ENCODE results near the gene TAF10.

TAF10 gene

DNA sequence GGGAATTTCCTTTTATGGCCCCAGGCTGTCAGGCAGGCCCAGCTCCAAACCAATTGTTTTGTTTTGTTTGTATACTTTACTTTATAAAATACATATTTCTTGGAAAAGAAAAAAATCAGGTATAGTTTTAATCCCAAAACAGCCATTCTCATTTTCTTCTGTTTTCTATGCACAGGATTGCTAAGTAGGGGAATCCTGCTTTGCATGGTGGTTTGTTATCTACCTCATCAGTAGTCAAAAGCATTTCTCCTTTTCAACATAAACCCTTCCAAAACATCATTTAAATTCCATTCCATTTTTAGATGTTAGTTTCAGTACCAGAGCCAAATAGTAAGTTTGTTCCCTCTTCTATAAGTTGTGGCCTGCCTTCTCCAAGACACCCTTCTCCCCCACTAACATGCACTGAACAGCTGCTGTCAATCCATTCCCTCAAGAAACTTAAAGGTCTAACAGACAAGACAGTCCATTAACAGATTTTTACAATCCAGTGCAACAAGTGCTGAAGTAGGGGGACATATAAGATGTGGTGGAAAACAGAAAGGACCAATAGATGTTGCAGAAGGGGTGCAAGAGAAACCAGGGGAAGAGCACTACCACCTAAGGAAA lies 4.7 kb downstream of the TAF10 start:
- no peak for DNase-seq

- DNase-seq, result peak; percentile 53
These were observed 5.4 kb downstream of the TAF10 start for GRCh38 chr11:6606471-6607189.

DNA sequence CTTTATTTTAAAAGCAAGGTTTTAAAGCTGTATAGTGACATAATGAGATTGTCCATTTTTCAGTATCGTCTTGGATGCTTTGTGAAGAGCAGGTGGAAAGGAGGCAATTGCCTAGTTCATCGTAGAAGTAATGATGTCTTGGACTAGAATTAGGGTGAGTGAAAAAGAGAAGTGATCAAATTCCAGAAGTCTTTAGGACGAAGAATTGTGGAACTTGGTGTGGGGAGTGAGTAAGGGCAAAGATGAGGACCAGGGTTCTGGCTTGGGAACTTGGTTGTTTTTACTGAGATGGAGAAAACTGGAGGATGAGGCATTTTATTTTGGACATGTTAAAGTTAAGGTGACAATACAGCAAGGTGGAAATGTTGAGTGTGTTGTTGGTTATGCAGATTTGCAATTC lies 7.2 kb downstream of the TAF10 start:
- no peak for DNase-seq

- peak; percentile 72 for DNase-seq
These were observed 7.9 kb downstream of the TAF10 start for GRCh38 chr11:6604081-6604626.

DNA sequence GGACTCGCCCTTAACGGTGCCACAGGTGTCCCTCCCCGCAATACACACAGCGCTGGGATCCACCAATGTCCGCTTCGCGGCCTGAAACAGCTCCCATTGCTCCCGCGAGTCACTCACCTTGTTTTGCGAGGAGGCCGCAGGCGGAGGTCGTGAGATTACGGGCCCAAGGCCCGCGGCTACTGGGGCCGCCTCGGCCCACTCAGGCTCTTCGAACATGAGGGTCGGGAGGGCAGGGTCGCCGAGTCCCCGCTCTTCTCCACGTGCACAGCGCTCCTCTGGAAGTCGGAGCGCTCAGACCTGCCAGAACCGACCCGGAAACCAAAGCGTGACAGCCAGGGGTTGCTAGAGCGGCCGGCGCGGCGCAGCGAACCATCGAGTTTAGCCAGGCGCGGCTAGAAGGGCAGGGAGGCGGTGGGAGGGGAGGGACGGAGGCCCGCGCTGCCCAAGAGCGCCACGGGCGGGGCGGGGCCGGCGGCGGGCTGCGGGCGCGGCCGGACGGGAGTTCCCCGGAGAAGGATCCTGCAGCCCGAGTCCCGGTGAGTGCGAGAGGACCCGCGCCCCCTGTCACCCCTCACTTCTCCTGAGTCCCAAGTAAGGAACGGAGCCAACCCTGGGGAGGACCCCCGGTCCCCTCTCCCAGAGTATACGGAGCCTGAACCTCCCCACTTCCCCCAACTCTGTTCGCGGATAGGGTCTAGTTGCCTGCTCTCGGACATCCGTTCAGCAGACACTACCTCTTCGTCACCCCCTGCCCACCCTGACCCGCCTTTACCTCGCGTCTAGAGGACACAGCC lies 8.5 kb downstream of the TAF10 start, which contains the start of the genes ILK and RRP8:
Gene ILK (plus strand): TSS at position 488 of the 794 bp plus-strand sequence. CDS start 498 bp downstream, outside the sequence.
Gene RRP8 (minus strand): TSS at position 330 of the 794 bp plus-strand sequence. CDS start 114 bp downstream, at position 216.
- peak; percentile 93 for DNase-seq

DNA sequence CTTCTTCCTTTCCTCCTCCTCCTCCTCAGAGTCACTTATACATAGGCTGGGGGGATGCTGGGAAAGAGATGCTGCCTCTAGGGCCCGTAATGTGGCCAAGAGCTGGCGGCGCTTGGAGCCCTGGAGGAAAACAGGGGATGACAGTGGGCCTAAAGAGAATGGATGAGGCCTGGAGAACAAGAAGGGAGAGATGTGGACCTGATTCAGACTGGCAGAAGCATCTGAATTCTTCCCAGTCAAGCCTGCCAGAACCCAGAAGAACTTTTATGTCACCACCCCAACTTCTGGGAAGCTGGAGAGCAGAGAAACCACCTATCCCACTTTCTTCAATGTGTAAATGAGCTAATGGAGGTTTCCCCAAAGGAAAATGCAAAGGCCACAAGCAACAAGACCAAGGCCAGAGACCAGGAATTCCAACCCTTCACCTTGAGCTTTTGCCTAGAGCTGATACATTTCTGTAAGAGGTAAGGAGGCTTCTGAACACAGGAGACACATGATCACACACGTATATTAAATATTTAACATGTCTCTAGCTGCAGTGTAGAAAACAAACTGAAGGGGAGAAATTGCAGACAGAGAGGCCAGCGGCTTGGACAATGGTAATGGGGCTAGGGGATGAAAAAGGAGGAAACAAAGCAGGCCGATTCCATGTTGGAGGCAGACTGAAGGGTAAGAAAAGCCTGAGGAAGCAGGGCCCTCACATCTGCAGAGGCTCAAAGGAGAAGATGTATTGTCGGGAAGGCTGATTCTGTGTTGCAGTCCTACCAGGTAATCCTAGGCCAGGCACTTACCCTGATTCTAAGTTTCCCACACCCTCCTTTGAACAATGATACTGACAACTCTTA lies 9.7 kb downstream of the TAF10 start:
- DNase-seq, result no peak

DNA sequence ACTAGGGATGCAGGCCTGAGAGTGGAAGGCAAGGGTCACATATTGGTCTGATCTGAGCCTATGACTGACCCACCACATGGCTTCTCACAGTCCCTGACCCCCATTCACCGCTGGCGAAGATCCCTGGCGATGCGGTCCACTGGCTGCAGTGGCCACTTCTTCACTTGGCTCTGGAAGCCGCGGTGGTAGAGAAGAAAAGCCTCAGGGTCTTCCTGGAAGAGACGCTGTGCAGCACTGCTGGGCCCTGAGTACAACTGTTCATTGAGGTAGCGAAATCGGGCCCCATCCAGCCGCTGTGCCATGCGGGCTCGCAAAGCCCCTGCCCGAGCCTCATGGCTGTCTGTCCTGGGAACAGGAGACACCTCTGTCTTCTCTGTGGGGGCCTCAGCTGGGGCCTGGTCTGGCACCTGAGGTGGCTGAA lies 11.0 kb downstream of the TAF10 start:
- DNase-seq, result no peak

GRCh38 chr11:6599881-6600390 lies 12.1 kb downstream of the TAF10 start:
- no peak for DNase-seq

- DNase-seq, result no peak
These were observed 12.6 kb downstream of the TAF10 start for GRCh38 chr11:6599449-6599848.

- DNase-seq, result no peak
These were observed 13.5 kb downstream of the TAF10 start for GRCh38 chr11:6598555-6598954.

GRCh38 chr11:6596239-6596877 lies 15.7 kb downstream of the TAF10 start:
- DNase-seq, result no peak

DNA sequence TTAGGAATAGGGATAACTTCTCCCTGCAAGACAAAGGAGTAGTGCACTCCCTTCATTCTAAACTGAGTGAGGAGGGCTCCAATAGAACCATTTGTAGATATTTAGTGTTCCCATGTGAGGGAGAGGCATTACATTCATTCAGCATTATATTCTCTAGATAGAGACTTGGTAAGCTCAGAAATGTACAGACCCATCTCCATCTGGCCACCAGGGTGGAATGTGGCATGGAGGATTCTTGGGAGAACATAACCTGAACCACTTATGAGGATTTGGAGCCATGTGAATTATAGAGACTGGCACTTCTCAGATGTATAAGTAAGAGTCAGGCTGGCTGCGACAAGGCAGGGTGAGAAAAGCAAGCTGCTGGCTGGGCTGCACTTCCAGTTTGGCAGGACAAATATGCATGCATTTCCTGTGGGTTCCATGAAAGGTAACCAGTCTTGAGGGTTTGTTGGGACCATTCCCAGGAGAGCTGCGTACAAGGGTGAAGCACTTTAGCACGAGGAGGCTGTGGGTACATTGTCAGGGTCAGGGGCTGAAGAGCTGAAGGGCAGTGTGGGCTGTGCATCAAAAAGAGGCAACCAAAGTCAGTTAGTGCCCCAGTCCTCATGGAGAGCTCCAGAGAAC lies 17.8 kb downstream of the TAF10 start:
- no peak for DNase-seq

DNA sequence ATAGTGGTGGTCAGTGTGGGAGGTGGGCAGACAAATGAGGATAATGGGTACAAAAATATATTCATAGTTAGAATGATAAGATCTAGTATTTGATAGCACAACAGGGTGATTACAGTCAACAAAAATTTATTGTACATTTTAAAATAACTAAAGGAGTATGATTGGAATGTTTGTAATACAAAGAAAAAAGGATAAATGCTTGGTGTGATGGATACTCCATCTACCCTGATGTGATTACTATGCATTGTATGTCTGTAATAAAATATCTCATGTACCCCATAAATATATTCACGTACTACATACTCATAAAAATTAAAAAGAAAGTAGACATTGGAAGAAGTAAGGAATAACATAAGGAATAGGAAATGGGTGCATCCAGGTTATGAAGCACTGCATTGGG lies 24.0 kb downstream of the TAF10 start:
- DNase-seq, result no peak

- no peak for DNase-seq
These were observed 24.6 kb downstream of the TAF10 start for GRCh38 chr11:6587360-6587953.

DNA sequence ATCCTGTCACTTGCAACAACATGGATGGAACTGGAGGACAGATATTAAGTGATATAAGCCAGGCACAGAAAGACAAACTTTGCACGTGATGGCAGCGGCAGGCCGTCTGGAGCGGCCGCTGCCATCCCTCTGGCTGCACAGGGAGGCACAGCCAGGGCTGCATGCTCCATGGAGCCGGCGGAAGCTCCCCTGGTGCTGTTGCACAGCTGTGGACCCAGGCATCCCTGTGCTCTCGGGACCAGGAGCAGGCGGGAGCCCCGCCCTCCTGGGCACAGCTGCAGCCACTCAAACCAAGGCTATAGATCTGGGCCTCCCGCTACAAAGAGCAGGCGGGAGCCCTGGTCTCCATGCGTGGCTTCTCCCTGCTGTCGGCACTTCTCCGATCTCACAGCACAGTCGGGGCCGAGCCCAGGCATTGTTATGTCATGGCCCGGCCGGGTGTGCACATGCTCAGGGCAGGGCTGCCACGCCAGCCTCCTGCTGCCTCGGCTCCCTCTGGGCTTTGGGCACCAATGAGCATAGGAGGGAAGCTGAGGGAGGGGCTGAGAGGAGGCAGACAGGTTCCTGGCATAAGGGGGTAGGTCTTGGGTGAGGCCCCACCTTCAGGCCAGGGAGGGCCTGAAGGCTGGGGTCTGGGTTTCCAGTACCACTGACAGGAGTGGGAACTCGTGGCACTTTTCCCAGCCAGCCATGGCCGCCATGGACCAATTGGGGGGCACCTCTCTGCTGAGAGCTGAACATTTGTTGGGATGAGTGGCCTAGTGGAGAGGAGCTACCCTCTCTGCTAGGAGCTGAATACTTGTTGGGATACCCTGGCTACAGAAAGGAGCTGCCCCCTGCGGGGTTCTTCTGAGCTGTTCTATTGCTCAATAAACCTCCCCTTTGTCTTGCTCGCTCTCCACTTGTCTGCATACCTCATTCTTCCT lies 25.3 kb downstream of the TAF10 start:
- DNase-seq, result no peak

DNA sequence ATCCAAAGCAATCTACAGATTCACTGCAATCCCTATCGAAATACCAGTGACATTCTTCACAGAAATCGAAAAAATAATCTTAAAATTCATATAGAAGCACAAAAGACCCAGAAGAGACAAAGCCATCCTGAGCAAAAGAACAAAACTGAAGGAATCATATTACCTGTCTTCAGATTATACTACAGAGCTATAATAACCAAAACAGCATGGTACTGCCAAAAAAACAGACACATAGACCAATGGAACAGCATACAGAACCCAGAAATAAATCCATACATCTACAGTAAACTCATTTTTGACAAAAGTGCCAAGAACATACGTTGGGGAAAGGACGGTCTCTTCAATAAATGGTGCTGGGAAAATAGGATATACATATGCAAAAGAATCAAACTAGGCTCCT lies 27.5 kb downstream of the TAF10 start:
- DNase-seq, result no peak

DNA sequence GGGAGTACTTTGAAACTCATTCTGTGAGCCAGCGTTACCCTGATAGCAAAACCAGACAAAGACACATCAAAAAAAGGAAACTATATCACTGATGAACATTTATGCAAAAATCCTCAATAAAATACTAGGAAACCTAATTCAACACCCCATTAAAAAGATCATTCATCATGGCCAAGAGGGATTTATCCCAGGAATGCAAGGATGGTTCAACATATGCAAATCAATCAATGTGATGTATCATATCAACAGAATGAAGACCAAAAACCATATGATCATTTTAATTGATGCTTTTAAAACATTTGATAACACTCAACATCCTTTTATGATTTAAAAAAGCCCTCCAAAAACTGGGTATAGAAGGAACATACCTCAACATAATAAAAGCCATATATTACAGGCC lies 28.4 kb downstream of the TAF10 start:
- DNase-seq, result no peak

DNA sequence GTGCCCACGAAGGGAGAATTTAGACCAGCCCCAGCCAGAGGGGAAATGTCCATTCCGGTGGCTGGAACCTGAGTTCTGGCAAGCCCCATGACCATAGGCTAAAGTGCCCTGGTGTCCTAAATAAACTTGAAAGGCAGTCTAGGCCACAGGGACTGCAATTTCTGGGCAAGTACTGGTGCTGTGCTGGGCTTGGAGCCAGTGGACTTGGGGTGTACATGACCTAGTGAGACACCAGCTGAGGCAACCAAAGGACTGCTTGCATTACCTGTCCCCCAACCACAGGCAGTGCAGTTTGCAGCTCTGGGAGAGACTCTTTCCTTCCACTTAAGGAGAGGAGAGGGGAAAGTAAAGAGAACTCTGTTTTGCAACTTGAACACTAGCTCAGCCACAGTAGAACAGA lies 32.3 kb downstream of the TAF10 start:
- DNase-seq, result no peak

- DNase-seq, result no peak
These were observed 33.9 kb downstream of the TAF10 start for GRCh38 chr11:6578134-6578533.

Data from CD4-positive, alpha-beta T cell treated with Interleukin-4 for 4 hours (primary cell).